A549 (cell line): Measurements from ENCODE around the gene NCOA4. TPM values are rescaled to one million over a fixed set of nuclear protein-coding genes. Genes with fewer than 3 reads are reported as not detected.

Experiments
- ATAC-seq, 2 experiments: fragments of 200-7000 bp in 1 of 2; fragments of >200 bp in 1 of 2; cut with Nextera tagmentation in 1 of 2; cut with Tn5 transposase in 1 of 2; 3 replicates each; pipeline versions ENCODE4 v1.8.0 to v1.9.1; 2018 to 2020; ENCODE audit warnings: mild to moderate bottlenecking in 1 of 2, moderate library complexity in 1 of 2
- CTCF ChIA-PET: fragments of 300-600 bp; sonication (Branson Sonifier 250); formaldehyde crosslinking; extraction: SDS; loops from one replicate; lab custom pipeline; 2021; ENCODE audit warnings: antibody characterized with exemption, inconsistent platforms; lab: Yijun Ruan, JAX
- POLR2A ChIA-PET: fragments of 350-600 bp; formaldehyde crosslinking; extraction: SDS; loops from one replicate; lab custom pipeline; 2021; ENCODE audit warnings: antibody characterized with exemption, inconsistent platforms; lab: Yijun Ruan, JAX
- DNase-seq, 2 experiments: peaks; one replicate each; pipeline versions ENCODE4 v3.0.0 to v3.0.0-alpha.2; 2011 to 2016; ENCODE audit warnings: low read depth in 1 of 2, low spot score in 1 of 2
- FAIRE-seq: peaks from 2 replicates; lab custom pipeline; 2011; peaks lifted over from hg19 to GRCh38; lab: Jason Lieb, UNC
- H3K27ac ChIP-seq, 2 experiments: fragments of >200 bp; sonication (Bioruptor Twin); formaldehyde crosslinking; 3 replicates each; pipeline ENCODE4 v1.5.1; 2016 to 2017
- H3K4me1 ChIP-seq: fragments of >200 bp; sonication (Bioruptor Twin); formaldehyde crosslinking; 3 replicates; pipeline ENCODE4 v1.6.1; 2016
- H3K4me2 ChIP-seq: fragments of >200 bp; sonication (Bioruptor Twin); formaldehyde crosslinking; 3 replicates; pipeline ENCODE4 v1.6.1; 2016
- H3K4me3 ChIP-seq: fragments of >200 bp; sonication (Bioruptor Twin); formaldehyde crosslinking; 3 replicates; pipeline ENCODE4 v1.5.1; 2016
- H3K9me3 ChIP-seq: fragments of >200 bp; sonication (Bioruptor Twin); formaldehyde crosslinking; 3 replicates; pipeline ENCODE4 v1.6.1; 2016
- BHLHE40 ChIP-seq: IDR thresholded peaks from 2 replicates; pipeline ENCODE4 v1.6.1; 2012; ENCODE audit warnings: low read depth, low read length, inconsistent platforms
- CBX8 ChIP-seq: fragments of 200-600 bp; sonication (generic); IDR thresholded peaks from 2 replicates; pipeline ENCODE4 v1.6.1; 2016
- CHD4 ChIP-seq: fragments of 200-600 bp; sonication (generic); IDR thresholded peaks from 2 replicates; pipeline ENCODE4 v1.6.1; 2016; ENCODE audit warnings: antibody characterized with exemption, mild to moderate bottlenecking, borderline replicate concordance
- ESRRA ChIP-seq: fragments of 150-350 bp; IDR thresholded peaks from 2 replicates; pipeline ENCODE4 v1.6.1; 2014; ENCODE audit warnings: mild to moderate bottlenecking, low read length, borderline replicate concordance
- HDAC2 ChIP-seq: fragments of 200-600 bp; sonication (generic); IDR thresholded peaks from 2 replicates; pipeline ENCODE4 v1.6.1; 2016
- HOXA7 ChIP-seq: fragments of 250-450 bp; sonication (Bioruptor Pico); IDR thresholded peaks from 2 replicates; pipeline ENCODE4 v1.5.0; 2020; ENCODE audit warnings: mild to moderate bottlenecking, moderate library complexity
- JUN ChIP-seq, 2 experiments: fragments of >200 bp; sonication (Bioruptor Twin); formaldehyde crosslinking; IDR thresholded peaks; 2 replicates in 1 of 2; 3 replicates in 1 of 2; pipeline ENCODE4 v1.6.1; 2016 to 2017
- JUNB ChIP-seq: fragments of >200 bp; sonication (Bioruptor Twin); formaldehyde crosslinking; IDR thresholded peaks from 2 replicates; pipeline ENCODE4 v1.6.1; 2016
- KDM1A ChIP-seq: fragments of 200-600 bp; sonication (generic); IDR thresholded peaks from 2 replicates; pipeline ENCODE4 v1.6.1; 2016; ENCODE audit warnings: low read depth, mild to moderate bottlenecking
- KDM5A ChIP-seq: fragments of 200-600 bp; sonication (generic); IDR thresholded peaks from 2 replicates; pipeline ENCODE4 v1.6.1; 2016; ENCODE audit warnings: antibody characterized with exemption, mild to moderate bottlenecking
- MAFK ChIP-seq: fragments of 450-650 bp; IDR thresholded peaks from 2 replicates; pipeline ENCODE4 v1.6.1; 2014; ENCODE audit not compliant: partially characterized antibody
- PHF8 ChIP-seq: fragments of 200-600 bp; sonication (generic); IDR thresholded peaks from 2 replicates; pipeline ENCODE4 v1.6.1; 2016; ENCODE audit warnings: low read depth, mild to moderate bottlenecking, antibody characterized with exemption, moderate library complexity, borderline replicate concordance
- RAD21 ChIP-seq, 2 experiments: fragments of >200 bp in 1 of 2; sonication (Bioruptor Twin) in 1 of 2; formaldehyde crosslinking in 1 of 2; IDR thresholded peaks in 1 of 2; conservative IDR thresholded peaks in 1 of 2; 2 replicates in 1 of 2; 3 replicates in 1 of 2; pipeline ENCODE4 v1.6.1; 2012 to 2018; ENCODE audit warnings: inconsistent platforms in 1 of 2
- RCOR1 ChIP-seq: fragments of 150-350 bp; IDR thresholded peaks from 2 replicates; pipeline ENCODE4 v1.6.1; 2014; ENCODE audit warnings: antibody characterized with exemption, low read length, low read depth
- RNF2 ChIP-seq: fragments of 200-600 bp; sonication (generic); IDR thresholded peaks from 2 replicates; pipeline ENCODE4 v1.6.1; 2016; ENCODE audit warnings: low read depth, mild to moderate bottlenecking, antibody characterized with exemption, moderate library complexity, borderline replicate concordance
- SMC3 ChIP-seq: fragments of >200 bp; sonication (Bioruptor Twin); formaldehyde crosslinking; IDR thresholded peaks from 3 replicates; pipeline ENCODE4 v1.6.1; 2018; ENCODE audit warnings: inconsistent platforms
- WGBS: methylation state at CpG from one replicate; pipeline ENCODE4 v1.1.6; 2017; ENCODE audit errors: missing lambda C conversion rate; 5-methylcytosine and 5-hydroxymethylcytosine counted together
- polyA plus RNA-seq, 4 experiments: library from polyadenylated mRNA; depleted of rRNA in 3 of 4; stranded (reverse); fragments of >200 nt; fragmentation: RNase III in 1 of 4; extraction: RNeasy Plus Mini Kit Qiagen cat#74134 plus additional on column Dnase treatment in 1 of 4; gene quantifications; 2 replicates in 3 of 4; 3 replicates in 1 of 4; pipeline ENCODE4 v1.2.3, GENCODE V29; 2011 to 2017
- TF ChIP-seq, protein P1 (sequence below): fragments of >200 bp; sonication (Bioruptor Twin); formaldehyde crosslinking; IDR thresholded peaks from 2 replicates; pipeline ENCODE4 v1.6.1; 2016
- TF ChIP-seq, protein P2 (sequence below): fragments of 200-600 bp; sonication (generic); IDR thresholded peaks from 2 replicates; pipeline ENCODE4 v1.6.1; 2016; ENCODE audit warnings: antibody characterized with exemption, mild to moderate bottlenecking, moderate library complexity
- TF ChIP-seq, protein P3 (sequence below): fragments of >200 bp; sonication (Bioruptor Twin); formaldehyde crosslinking; IDR thresholded peaks from 3 replicates; pipeline ENCODE4 v1.5.1; 2016
- TF ChIP-seq, protein P4 (sequence below): fragments of >200 bp; sonication (Bioruptor Twin); formaldehyde crosslinking; IDR thresholded peaks from 3 replicates; pipeline ENCODE4 v1.6.1; 2016
- TF ChIP-seq, protein P5 (sequence below): fragments of 150-350 bp; IDR thresholded peaks from 2 replicates; pipeline ENCODE4 v1.6.1; 2014; ENCODE audit warnings: low read depth, mild to moderate bottlenecking, low read length

Gene NCOA4
- polyA plus RNA-seq, 2 of the 4 experiments (the other 2 are of a cell fraction), result 72.1 to 112 TPM

DNA sequence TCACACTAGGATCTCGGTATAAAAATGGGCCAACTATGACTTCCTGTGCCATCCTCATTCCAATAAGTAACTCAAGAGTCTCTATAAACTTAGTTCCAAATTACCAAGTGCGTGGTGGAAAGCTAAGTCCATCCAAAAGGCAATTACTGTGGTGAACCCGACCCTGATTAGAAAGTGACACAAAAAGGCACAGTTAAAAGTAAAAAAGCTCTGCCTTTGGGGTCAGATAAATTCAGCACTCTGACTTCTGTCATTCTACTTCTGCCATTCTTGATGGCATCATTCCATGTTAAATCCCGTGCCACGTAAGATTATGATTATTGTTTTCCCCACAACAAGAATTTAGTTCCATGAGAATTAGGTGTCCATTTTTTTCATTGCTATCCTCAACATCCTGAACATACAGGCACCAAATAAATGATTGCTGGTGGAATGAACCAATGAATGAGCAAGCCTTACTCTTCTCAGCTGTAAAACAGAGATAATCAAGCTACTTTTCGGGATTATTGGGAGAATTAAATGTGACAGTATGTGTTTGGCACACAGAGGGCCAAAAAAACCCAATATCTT is 877 bp downstream of the NCOA4 start:
- H3K9me3 ChIP-seq, result no peaks in the 10 kb centered on the region
- FAIRE-seq, result no peak
- H3K4me3 ChIP-seq, result peak overlapping the region; percentile 84
- H3K4me2 ChIP-seq, result peak overlapping the region; percentile 98
- WGBS, result 7% methylated on average over 6 of the region's 6 CpGs
- no peak for TF ChIP-seq BHLHE40
- no peak for TF ChIP-seq HOXA7 (CRISPR knock-in tag)
- TF ChIP-seq CBX8, result no peak
- TF ChIP-seq, protein P1, sequence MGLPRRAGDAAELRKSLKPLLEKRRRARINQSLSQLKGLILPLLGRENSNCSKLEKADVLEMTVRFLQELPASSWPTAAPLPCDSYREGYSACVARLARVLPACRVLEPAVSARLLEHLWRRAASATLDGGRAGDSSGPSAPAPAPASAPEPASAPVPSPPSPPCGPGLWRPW, result no peak
- TF ChIP-seq, protein P2, sequence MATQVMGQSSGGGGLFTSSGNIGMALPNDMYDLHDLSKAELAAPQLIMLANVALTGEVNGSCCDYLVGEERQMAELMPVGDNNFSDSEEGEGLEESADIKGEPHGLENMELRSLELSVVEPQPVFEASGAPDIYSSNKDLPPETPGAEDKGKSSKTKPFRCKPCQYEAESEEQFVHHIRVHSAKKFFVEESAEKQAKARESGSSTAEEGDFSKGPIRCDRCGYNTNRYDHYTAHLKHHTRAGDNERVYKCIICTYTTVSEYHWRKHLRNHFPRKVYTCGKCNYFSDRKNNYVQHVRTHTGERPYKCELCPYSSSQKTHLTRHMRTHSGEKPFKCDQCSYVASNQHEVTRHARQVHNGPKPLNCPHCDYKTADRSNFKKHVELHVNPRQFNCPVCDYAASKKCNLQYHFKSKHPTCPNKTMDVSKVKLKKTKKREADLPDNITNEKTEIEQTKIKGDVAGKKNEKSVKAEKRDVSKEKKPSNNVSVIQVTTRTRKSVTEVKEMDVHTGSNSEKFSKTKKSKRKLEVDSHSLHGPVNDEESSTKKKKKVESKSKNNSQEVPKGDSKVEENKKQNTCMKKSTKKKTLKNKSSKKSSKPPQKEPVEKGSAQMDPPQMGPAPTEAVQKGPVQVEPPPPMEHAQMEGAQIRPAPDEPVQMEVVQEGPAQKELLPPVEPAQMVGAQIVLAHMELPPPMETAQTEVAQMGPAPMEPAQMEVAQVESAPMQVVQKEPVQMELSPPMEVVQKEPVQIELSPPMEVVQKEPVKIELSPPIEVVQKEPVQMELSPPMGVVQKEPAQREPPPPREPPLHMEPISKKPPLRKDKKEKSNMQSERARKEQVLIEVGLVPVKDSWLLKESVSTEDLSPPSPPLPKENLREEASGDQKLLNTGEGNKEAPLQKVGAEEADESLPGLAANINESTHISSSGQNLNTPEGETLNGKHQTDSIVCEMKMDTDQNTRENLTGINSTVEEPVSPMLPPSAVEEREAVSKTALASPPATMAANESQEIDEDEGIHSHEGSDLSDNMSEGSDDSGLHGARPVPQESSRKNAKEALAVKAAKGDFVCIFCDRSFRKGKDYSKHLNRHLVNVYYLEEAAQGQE, result no peak
- TF ChIP-seq JUNB, result no peak
- TF ChIP-seq RNF2, result no peak
- no peak for ATAC-seq
- H3K4me1 ChIP-seq, result peaks cover 36% of the 10 kb centered on the region
- ChIA-PET CTCF (interaction anchor here (0.5 to 2.9 kb wide), 12 partner anchors 8 to 1267 kb away, joined by 3 to 16 read pairs (median 4); no protein-coding TSS in a partner anchor), POLR2A (no interaction called here)
- peak overlapping the region; percentile 89 to 92 for H3K27ac ChIP-seq
- DNase-seq, result no peak

DNA sequence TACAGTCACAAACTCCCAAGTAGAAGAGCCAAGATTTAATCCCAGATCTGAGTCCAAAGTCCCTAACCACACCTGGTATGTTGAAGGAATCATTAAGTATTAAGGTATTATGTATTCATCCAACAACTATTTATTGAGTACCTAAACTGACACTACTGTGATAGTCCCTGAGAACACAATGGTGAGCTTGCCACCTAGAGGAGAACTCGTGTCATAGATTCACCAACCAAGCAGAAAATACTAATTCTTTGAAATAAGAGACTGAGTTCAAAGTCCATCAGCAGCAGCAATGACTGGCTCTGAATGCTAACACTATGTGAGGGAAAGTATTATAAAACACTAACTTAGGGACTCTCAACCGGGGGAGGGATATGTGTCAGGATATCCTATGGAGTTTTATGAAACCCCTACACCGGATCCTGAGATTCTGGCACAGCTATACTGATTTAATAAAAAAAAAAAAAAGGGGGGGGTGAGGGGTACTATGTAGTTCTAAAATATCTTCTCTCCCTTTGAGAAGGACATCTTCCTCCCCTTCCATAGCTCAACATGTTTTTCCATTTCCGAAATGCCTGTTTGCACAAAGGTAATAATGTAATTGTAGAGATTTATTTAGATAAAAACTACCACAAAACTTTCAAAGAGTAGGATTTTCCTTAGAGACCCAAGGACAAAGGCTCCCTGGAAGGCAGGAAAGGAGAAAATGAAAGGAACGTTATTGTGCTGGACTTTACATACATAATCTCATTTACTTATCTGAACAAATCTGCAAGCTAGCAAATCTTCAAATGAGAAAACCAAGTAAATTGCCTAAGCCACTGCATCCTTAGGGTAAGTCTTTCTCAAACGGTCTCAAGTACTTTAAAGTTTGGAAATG is 1.6 kb downstream of the NCOA4 start:
- H3K4me2 ChIP-seq, result peak overlapping the region; percentile 98
- TF ChIP-seq, protein P3, sequence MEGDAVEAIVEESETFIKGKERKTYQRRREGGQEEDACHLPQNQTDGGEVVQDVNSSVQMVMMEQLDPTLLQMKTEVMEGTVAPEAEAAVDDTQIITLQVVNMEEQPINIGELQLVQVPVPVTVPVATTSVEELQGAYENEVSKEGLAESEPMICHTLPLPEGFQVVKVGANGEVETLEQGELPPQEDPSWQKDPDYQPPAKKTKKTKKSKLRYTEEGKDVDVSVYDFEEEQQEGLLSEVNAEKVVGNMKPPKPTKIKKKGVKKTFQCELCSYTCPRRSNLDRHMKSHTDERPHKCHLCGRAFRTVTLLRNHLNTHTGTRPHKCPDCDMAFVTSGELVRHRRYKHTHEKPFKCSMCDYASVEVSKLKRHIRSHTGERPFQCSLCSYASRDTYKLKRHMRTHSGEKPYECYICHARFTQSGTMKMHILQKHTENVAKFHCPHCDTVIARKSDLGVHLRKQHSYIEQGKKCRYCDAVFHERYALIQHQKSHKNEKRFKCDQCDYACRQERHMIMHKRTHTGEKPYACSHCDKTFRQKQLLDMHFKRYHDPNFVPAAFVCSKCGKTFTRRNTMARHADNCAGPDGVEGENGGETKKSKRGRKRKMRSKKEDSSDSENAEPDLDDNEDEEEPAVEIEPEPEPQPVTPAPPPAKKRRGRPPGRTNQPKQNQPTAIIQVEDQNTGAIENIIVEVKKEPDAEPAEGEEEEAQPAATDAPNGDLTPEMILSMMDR, result peak; percentile 73
- peak; percentile 73 to 74; a peak in 4 of 5 replicates for TF ChIP-seq RAD21 (conservative IDR thresholded peaks at IDR 0.05 in 1 of 2, IDR thresholded peaks at IDR 0.05 in 1 of 2)
- peak; percentile 56; the same call in 1 of the 2 replicates for TF ChIP-seq ESRRA
- peak; percentile 51 for TF ChIP-seq SMC3
- TF ChIP-seq MAFK, result peak; percentile 75
- TF ChIP-seq, protein P4, sequence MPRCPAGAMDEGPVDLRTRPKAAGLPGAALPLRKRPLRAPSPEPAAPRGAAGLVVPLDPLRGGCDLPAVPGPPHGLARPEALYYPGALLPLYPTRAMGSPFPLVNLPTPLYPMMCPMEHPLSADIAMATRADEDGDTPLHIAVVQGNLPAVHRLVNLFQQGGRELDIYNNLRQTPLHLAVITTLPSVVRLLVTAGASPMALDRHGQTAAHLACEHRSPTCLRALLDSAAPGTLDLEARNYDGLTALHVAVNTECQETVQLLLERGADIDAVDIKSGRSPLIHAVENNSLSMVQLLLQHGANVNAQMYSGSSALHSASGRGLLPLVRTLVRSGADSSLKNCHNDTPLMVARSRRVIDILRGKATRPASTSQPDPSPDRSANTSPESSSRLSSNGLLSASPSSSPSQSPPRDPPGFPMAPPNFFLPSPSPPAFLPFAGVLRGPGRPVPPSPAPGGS, result no peak
- WGBS, result 9% methylated on average over 6 of the region's 6 CpGs
- peak; percentile 66 to 80 for DNase-seq
- peak; percentile 56 to 64 for ATAC-seq
- FAIRE-seq, result no peak
- ChIA-PET POLR2A (no interaction called here), CTCF (interaction anchor here (0.5 to 2.9 kb wide), 14 partner anchors 8 to 1268 kb away, joined by 3 to 16 read pairs (median 4); no protein-coding TSS in a partner anchor)
- H3K9me3 ChIP-seq, result no peaks in the 10 kb centered on the region
- H3K27ac ChIP-seq, result peak overlapping the region; percentile 89 to 92
- peaks cover 43% of the 10 kb centered on the region for H3K4me1 ChIP-seq
- H3K4me3 ChIP-seq, result peak overlapping the region; percentile 84

DNA sequence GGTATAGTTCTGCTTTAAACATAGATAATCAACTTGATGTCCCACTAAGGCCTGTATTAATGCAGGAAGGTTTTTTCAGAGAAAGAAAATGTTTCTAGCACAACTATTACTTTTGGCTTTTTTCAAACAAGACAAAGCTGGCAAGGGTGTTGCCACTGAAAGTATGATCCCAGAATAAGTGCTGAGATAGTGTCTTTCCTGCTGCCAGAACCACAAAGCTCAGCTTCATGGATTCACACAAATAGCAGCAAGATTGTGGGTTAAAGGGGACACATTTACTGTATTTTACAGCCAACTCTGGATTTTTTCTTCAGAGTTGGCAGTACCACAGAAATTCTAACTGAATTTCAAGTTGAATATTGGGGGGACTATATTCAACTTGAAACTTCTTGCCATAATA is 4.3 kb downstream of the NCOA4 start:
- POLR2A ChIA-PET, result no interaction called here
- Histone ChIP-seq H3K4me1 (peaks cover 58% of the 10 kb centered on the region), H3K9me3 (no peaks in the 10 kb centered on the region), H3K4me3 (no peak overlapping the region), H3K4me2 (no peak overlapping the region), H3K27ac (no peak overlapping the region)
- TF ChIP-seq KDM1A (no peak), CBX8 (no peak), PHF8 (no peak), JUN (IDR thresholded peaks at IDR 0.05) (no peak), RCOR1 (no peak), KDM5A (no peak), CHD4 (no peak), HDAC2 (no peak)
- TF ChIP-seq, protein P5, sequence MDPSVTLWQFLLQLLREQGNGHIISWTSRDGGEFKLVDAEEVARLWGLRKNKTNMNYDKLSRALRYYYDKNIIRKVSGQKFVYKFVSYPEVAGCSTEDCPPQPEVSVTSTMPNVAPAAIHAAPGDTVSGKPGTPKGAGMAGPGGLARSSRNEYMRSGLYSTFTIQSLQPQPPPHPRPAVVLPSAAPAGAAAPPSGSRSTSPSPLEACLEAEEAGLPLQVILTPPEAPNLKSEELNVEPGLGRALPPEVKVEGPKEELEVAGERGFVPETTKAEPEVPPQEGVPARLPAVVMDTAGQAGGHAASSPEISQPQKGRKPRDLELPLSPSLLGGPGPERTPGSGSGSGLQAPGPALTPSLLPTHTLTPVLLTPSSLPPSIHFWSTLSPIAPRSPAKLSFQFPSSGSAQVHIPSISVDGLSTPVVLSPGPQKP, result no peak
- FAIRE-seq (no peak), DNase-seq (no peak), ATAC-seq (no peak)
- CTCF ChIA-PET, result no interaction called here
